Suppressor macrophage treated with lipopolysaccharide for 1 hour (primary cell): ENCODE data around the gene RGS12.

Experiments used
- DNase-seq, 3 donors: peaks; one replicate each; pipeline ENCODE4 v3.0.0-alpha.2; 2020 to 2022

The RGS12 gene

GRCh38 chr4:3292571-3293400 lies at the start of gene RGS12:
Gene RGS12 (plus strand): TSS chr4:3293021. CDS start chr4:3316171, 23,150 bp downstream.
- peak; percentile 92 to 97 (median 94) for DNase-seq

GRCh38 chr4:3243136-3243780 lies 49.6 kb upstream of the RGS12 start:
- DNase-seq: no peak

DNA sequence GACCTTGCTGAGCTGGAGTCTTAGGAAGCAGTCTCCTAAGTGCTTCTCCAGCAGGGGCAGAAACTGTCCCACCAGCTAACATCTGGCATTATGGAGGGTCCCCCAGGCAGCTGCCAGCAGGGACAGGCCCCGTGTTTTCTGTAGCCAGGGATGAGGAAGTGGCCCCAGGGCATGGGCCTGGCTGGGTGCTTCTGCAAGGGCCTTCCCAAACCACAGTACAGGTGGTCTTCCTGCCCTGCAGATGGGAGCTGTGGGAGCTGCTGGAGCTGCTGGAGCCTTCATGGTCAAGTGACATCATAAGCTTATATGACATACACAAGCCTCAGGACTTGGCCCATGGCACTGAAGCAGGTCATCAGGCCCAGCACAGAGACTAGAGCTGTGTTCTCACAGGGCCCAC lies 48.8 kb upstream of the RGS12 start:
- DNase-seq: no peak

- DNase-seq: no peak
These were observed 48.1 kb upstream of the RGS12 start for GRCh38 chr4:3244747-3245146.

DNA sequence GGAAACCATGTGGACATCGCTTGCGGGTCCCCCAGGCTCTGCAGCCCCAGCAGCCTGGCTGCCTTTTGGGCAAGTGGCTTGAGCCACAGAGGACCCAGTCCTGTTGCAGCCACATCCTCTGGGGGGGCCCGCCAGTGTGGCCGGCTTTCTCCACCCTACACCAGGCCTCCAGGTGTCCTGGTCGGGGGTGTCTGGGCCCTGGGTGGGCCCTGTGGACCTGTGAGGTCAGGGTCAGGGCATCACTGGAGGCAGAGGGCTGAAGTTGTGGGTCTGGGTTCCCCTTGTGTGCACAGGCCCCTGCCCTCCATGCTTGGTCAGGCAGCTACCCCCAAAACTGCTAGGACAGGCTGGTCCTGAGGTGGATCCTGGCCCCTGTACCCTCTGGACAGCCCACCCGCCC lies 47.1 kb upstream of the RGS12 start:
- DNase-seq: no peak

GRCh38 chr4:3246458-3247398 lies 46.1 kb upstream of the RGS12 start:
- no peak for DNase-seq

GRCh38 chr4:3247399-3248177 lies 45.2 kb upstream of the RGS12 start:
- no peak for DNase-seq

GRCh38 chr4:3248178-3248480 lies 44.7 kb upstream of the RGS12 start:
- no peak for DNase-seq

DNA sequence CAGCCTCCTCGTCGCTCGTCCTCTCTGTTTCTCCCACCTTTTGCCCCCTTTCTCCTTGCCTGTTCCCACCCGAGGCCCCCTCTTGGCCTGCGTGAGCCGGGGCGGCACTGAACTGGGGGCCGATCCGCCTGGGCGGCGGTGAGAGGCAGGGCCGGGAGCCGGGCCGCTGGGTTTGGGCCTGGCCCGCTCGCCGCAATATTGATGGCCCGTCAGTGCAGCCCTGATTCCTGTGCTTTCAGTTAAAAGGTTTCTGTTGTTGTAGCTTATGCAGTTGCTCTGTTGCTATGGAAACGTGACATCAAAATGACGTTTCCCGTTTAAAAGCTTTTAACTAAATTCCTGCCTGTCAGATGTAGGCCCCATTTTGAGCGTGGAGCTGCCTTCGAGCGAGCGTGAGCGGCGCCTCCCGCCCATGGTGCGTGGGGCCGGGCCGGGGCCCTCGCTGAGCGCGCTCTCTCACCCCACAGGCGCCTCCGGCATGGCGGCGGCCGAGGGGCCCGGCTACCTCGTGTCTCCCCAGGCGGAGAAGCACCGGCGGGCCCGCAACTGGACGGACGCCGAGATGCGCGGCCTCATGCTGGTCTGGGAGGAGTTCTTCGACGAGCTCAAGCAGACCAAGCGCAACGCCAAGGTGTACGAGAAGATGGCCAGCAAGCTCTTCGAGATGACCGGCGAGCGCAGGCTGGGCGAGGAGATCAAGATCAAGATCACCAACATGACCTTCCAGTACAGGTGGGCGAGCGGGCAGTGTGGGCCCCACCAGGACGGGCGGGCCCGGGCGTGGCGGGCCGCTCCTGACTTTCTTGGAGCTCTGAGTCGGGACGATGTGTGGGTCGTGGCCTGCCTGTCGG lies 43.8 kb upstream of the RGS12 start, which contains the start of gene MSANTD1:
MSANTD1 (plus strand) TSS at position 349 of the 851 bp plus-strand sequence; CDS start at position 413, 64 bp downstream.
- no peak for DNase-seq

DNA sequence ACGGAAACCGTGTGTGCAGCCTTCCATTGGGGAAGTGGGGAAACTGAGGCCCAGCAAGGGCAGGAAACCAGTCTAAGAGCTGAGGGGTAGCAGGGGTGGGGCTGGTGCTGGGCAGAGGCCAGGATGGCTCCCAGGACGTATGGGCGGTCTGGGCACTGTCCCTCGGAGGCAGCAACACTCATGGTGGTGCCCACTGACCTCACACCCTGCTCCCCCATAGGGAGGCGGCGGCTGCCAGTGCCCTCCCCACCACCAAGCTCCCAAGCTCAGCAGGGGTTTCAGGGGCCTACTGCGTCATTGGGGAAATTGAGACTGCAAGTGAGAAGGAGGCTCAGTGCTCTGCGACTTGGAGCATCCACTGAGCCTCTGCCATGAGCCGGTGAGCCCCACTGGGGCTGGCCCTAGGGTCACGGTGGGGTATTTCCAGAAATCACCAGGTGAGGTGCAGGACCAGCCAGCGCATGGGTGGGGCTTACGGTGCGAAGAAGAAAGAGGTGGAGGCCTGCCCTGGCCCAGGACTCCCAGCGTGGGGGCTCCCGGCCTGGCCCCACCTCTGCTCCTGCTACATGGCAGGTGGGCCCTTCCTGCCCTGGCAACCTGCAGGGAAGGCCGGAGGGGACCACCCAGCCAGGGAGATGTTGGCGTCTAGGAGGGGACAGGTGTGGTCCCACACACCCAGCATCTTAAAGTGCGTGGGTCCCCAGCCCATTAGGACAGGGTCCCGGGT lies 42.9 kb upstream of the RGS12 start:
- DNase-seq: no peak

DNA sequence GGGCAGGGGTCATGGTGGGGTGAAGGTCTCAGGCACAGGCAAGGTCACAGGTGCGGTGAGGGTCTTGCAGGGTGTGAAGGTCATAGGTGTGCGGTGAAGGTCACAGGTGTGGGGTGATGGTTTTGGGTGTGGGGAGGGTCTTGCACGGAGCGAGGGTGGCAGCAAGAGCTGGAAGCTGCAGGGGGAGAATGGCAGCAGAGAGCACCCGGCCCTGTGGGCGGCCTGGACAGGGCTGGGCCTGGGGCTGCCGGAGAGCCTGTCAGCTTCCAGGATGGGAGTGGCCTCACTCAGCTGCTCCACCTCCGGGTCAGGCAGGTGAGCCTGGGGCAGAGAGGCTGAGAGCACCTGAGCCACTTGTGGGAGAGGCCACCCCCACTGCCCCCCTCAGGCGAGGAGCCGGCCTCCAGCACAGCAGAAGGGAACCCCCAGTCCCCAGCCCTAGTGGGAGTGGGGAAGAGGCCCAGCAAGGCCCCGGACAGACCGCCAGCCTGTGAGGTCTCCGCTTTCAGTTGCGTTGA lies 42.3 kb upstream of the RGS12 start:
- no peak for DNase-seq

- peak in 2 of 3 donors; percentile 27 to 42 for DNase-seq
These were observed 41.7 kb upstream of the RGS12 start for GRCh38 chr4:3250956-3251690.

GRCh38 chr4:3251691-3252479 lies 40.9 kb upstream of the RGS12 start:
- DNase-seq: no peak

GRCh38 chr4:3252480-3252828 lies 40.4 kb upstream of the RGS12 start:
- no peak for DNase-seq

GRCh38 chr4:3252831-3253641 lies 39.8 kb upstream of the RGS12 start:
- no peak for DNase-seq

- DNase-seq: no peak
These were observed 39.0 kb upstream of the RGS12 start for GRCh38 chr4:3253808-3254207.

DNA sequence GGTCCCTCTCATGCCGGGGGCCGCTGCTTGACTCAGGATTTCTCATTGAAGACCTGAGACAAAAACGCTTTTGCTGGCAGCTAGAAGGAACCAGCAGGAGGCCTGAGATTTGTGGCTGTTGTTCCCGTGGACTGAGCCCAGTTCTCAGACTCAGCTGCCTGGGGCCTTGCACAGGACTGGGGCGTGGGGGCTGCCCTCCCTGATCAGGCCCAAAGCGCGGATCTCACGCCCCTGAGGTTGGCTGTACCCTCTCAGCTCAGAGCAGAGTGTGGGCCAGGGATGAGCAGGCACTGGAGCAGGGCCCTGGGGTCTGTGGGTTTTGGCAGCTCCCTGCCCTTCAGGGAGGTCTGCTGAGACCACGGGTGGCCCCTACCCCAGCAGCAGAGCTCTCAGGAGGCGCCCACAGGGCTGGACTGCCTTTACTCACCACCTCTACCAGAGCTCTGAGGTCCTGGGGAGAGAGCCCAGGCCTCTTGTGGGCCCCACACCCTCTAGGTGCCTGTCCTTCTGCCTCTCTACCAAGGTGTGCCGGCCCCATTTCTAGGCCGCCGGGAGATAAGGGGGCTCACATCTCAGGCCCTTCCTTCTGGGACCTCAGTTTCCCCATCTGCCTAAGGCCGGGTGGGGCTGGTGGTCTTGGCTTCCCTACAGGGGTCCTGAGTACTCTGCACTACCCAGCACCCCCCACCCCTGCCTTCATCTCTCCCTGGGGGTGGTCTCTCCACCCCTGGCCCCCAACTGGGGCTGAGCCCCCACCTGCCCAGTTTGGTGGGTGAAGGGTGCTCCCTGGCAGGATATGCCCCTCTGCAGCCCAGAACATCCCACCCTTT lies 38.3 kb upstream of the RGS12 start:
- DNase-seq: no peak
